ENCODE results near the gene PARP14. TPM values are rescaled to one million over a fixed set of nuclear protein-coding genes. Genes with fewer than 3 reads are reported as not detected.
"Not testable (repeated sequence)": the region's sequence is repeated elsewhere in the genome, so short reads cannot be mapped to it uniquely, and the experiment has no call there.

PARP14 gene, protein sequence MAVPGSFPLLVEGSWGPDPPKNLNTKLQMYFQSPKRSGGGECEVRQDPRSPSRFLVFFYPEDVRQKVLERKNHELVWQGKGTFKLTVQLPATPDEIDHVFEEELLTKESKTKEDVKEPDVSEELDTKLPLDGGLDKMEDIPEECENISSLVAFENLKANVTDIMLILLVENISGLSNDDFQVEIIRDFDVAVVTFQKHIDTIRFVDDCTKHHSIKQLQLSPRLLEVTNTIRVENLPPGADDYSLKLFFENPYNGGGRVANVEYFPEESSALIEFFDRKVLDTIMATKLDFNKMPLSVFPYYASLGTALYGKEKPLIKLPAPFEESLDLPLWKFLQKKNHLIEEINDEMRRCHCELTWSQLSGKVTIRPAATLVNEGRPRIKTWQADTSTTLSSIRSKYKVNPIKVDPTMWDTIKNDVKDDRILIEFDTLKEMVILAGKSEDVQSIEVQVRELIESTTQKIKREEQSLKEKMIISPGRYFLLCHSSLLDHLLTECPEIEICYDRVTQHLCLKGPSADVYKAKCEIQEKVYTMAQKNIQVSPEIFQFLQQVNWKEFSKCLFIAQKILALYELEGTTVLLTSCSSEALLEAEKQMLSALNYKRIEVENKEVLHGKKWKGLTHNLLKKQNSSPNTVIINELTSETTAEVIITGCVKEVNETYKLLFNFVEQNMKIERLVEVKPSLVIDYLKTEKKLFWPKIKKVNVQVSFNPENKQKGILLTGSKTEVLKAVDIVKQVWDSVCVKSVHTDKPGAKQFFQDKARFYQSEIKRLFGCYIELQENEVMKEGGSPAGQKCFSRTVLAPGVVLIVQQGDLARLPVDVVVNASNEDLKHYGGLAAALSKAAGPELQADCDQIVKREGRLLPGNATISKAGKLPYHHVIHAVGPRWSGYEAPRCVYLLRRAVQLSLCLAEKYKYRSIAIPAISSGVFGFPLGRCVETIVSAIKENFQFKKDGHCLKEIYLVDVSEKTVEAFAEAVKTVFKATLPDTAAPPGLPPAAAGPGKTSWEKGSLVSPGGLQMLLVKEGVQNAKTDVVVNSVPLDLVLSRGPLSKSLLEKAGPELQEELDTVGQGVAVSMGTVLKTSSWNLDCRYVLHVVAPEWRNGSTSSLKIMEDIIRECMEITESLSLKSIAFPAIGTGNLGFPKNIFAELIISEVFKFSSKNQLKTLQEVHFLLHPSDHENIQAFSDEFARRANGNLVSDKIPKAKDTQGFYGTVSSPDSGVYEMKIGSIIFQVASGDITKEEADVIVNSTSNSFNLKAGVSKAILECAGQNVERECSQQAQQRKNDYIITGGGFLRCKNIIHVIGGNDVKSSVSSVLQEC (N-terminal part only)
- 24.6 TPM for polyA plus RNA-seq (2012; ENCODE audit: low read depth, missing spikeins)

DNA sequence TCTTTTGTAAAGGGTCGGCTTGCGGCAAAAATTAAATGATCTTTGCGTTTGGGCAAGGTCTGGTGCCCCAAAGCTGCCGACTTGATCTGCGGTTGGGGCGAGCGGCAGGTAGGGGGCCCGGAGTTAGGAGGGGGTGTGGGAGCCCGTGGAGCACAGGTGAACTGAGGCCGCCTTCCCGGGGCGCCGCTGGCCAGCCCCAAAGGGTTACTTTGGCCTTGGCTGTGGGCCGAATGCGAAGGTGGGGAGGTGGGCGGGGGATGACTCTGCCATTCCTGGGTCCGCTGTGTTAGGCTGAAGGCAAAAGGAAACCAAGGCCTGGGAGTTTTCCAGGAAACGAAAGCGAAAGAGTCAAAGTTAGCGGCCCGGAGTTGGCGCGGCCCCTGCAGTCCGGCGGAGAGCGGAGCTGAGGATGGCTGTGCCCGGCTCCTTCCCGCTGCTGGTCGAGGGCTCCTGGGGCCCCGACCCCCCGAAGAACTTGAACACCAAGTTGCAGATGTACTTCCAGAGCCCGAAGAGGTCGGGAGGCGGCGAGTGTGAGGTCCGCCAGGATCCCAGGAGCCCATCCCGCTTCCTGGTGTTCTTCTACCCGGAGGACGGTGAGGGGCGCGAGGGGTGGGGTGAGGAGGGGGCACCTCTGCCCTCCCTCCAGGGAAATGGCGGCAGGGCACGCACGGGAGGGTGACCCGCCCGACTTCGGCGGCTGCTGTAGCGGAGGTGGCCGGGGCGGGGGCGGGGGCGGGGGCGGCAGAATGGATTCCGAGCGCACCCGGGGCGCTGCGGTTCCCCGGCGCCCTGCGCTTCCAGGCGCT, at the start of gene PARP14:
Gene PARP14 (plus strand): TSS at position 365 of the 809 bp plus-strand sequence. CDS start 45 bp downstream, at position 410.
- TF ChIP-seq POLR2A (IDR thresholded peaks at IDR 0.05; ENCODE audit: low read depth, low read length) = peak; percentile 79
- peak; percentile 51; the same call in 1 of the 2 replicates for TF ChIP-seq POU2F2 (IDR thresholded peaks at IDR 0.05; ENCODE audit: low read depth, low read length)
- TF ChIP-seq POLR2AphosphoS5 (IDR thresholded peaks at IDR 0.05; ENCODE audit: low read depth, low read length) = peak; percentile 74
- peak; percentile 63; the same call in 1 of the 2 replicates for TF ChIP-seq TAF1 (IDR thresholded peaks at IDR 0.05; ENCODE audit: low read depth, low read length)
- TF ChIP-seq SPI1 (IDR thresholded peaks at IDR 0.05; ENCODE audit: low read depth, low read length) = no peak
- peak; percentile 34 for TF ChIP-seq PAX5 (IDR thresholded peaks at IDR 0.05; ENCODE audit: insufficient read depth, low read length, severe bottlenecking)
- DNase-seq (ENCODE audit: insufficient read length, low spot score) (peak; percentile 41), FAIRE-seq (peak; percentile 76)

DNA sequence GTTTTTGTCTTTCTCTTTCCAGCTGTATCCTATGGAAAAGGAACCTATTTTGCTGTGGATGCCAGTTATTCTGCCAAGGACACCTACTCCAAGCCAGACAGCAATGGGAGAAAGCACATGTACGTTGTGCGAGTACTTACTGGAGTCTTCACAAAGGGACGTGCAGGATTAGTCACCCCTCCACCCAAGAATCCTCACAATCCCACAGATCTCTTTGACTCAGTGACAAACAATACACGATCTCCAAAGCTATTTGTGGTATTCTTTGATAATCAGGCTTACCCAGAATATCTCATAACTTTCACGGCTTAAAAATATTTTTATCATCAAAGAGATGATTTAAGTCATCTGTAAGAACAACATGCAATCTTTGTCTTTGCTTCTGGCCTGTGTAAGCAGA, 44.9 kb upstream of the PARP14 start:
- DNase-seq (ENCODE audit: insufficient read length, low spot score) (no peak), FAIRE-seq (no peak)
- TF ChIP-seq POLR2A (IDR thresholded peaks at IDR 0.05; ENCODE audit: low read depth, low read length) = no peak
- no peak for TF ChIP-seq POLR2AphosphoS5 (IDR thresholded peaks at IDR 0.05; ENCODE audit: low read depth, low read length)
- TF ChIP-seq TAF1 (IDR thresholded peaks at IDR 0.05; ENCODE audit: low read depth, low read length) = no peak
- TF ChIP-seq POU2F2 (IDR thresholded peaks at IDR 0.05; ENCODE audit: low read depth, low read length) = no peak
- no peak for TF ChIP-seq SPI1 (IDR thresholded peaks at IDR 0.05; ENCODE audit: low read depth, low read length)
- TF ChIP-seq PAX5 (IDR thresholded peaks at IDR 0.05; ENCODE audit: insufficient read depth, low read length, severe bottlenecking) = no peak

DNA sequence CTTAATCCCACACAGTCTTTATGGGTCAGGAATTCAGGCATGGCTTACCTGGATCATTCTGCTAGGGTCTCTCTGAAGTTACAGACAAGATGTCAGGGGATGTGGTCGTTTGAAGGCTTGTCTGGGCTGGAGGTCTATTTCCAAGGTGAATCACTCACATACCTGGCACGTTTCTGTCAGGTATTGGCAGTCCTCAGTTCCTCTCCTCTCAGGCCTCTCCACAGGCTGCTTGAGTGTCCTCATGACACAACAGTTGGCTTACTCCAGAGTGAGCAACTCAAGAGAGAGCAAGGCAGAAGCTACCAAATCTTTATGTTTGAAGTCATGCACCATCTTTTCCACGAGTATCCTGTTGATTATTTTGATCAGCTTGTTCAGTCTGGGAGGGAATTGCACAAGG, 43.9 kb upstream of the PARP14 start:
- no peak for TF ChIP-seq POLR2A (IDR thresholded peaks at IDR 0.05; ENCODE audit: low read depth, low read length)
- no peak for TF ChIP-seq POLR2AphosphoS5 (IDR thresholded peaks at IDR 0.05; ENCODE audit: low read depth, low read length)
- TF ChIP-seq POU2F2 (IDR thresholded peaks at IDR 0.05; ENCODE audit: low read depth, low read length) = no peak
- no peak for TF ChIP-seq TAF1 (IDR thresholded peaks at IDR 0.05; ENCODE audit: low read depth, low read length)
- TF ChIP-seq PAX5 (IDR thresholded peaks at IDR 0.05; ENCODE audit: insufficient read depth, low read length, severe bottlenecking) = no peak
- FAIRE-seq = no peak
- no peak for DNase-seq (ENCODE audit: insufficient read length, low spot score)

DNA sequence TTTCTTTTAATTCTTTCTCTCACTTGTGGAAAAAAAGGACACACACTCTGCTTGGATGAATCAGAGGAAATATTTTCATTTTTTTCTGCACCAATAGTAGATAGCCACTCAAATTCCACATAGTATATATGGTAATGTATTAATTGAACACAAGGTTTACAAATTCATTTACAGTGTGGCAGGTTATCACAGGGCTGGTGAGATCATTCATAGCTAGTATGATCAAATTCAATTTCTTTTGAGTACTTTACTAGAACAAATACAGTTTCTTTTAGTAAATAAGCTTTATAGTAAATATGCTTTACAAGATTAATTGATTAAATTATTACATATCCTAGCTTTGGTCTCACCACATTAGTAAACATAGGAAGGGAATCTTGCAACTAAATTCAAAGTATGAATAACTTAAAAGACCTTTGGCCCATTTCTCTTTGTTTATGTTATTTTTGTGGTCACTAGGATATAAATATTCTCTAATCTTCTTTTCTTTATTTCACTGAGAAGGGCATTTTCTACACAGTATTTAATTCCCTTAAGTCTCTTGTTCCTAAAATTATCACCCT, 40.1 kb upstream of the PARP14 start:
- TF ChIP-seq PAX5 (IDR thresholded peaks at IDR 0.05; ENCODE audit: insufficient read depth, low read length, severe bottlenecking) (no peak), SPI1 (IDR thresholded peaks at IDR 0.05; ENCODE audit: low read depth, low read length) (no peak), POU2F2 (IDR thresholded peaks at IDR 0.05; ENCODE audit: low read depth, low read length) (no peak), TAF1 (IDR thresholded peaks at IDR 0.05; ENCODE audit: low read depth, low read length) (no peak), POLR2A (IDR thresholded peaks at IDR 0.05; ENCODE audit: low read depth, low read length) (no peak)
- FAIRE-seq (no peak), DNase-seq (ENCODE audit: insufficient read length, low spot score) (no peak)

DNA sequence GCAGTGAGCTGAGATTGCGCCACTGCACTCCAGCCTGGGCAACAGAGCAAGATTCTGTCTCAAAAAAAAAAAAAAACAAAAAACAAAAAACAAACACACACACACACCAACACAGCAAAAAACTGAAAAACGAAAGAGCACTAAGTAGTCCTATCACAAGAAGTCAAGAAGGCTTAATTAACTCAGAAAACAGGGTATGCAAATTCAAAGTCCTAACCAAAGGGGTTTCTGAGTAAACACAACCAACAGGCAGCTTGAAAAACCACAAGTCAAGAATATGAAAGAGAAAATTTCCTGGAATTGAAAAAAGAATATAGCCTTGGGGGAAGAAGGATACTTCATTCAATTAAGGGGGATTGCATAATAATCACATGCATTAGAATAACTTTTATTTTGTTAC, 37.7 kb upstream of the PARP14 start:
- no peak for FAIRE-seq
- DNase-seq (ENCODE audit: insufficient read length, low spot score) = no peak
- TF ChIP-seq POU2F2 (IDR thresholded peaks at IDR 0.05; ENCODE audit: low read depth, low read length) = no peak
- TF ChIP-seq POLR2A (IDR thresholded peaks at IDR 0.05; ENCODE audit: low read depth, low read length) = no peak
- TF ChIP-seq TAF1 (IDR thresholded peaks at IDR 0.05; ENCODE audit: low read depth, low read length) = no peak
- TF ChIP-seq PAX5 (IDR thresholded peaks at IDR 0.05; ENCODE audit: insufficient read depth, low read length, severe bottlenecking) = no peak
- no peak for TF ChIP-seq POLR2AphosphoS5 (IDR thresholded peaks at IDR 0.05; ENCODE audit: low read depth, low read length)
- TF ChIP-seq SPI1 (IDR thresholded peaks at IDR 0.05; ENCODE audit: low read depth, low read length) = no peak

DNA sequence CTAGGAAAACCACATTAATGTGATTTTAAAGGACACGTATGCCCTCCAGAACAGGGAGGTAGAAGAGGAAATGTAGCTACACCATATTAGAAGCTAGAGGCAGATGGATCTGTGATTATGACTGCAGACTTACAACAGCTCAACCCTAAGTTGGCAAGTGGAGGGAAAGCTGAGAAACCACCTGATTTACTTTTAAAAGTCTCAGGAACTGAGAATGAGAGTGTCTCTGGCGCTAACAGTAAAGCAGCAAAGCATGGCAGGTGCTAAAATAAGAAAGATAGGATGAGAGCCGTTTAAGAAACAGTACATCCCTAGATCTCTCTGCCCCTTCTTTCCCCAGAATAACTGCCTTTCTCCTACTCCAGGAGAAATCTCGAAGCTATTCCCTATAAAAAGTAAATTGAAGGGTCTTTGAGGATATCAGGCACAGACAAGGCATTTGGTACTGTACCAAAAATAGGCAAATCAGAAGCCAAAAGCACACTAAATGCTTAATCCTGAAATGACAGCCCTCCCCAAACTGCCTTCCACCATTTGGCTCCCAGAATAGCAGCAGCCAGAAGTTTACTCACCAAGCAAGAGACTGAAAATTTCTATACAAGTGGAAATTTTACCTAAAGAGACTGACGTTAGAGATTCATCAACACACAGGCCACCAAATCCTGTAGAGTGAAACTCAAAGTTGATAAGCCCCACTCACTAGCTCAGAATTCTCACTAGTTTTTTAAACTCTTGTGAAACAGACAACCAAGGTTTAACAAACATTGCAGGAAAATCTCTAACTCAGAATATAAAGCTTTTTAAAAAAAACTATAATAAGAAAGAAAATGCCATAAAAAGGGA, 34.3 kb upstream of the PARP14 start:
- DNase-seq (ENCODE audit: insufficient read length, low spot score) = peak; percentile 29
- no peak for TF ChIP-seq TAF1 (IDR thresholded peaks at IDR 0.05; ENCODE audit: low read depth, low read length)
- TF ChIP-seq SPI1 (IDR thresholded peaks at IDR 0.05; ENCODE audit: low read depth, low read length) = peak; percentile 44

DNA sequence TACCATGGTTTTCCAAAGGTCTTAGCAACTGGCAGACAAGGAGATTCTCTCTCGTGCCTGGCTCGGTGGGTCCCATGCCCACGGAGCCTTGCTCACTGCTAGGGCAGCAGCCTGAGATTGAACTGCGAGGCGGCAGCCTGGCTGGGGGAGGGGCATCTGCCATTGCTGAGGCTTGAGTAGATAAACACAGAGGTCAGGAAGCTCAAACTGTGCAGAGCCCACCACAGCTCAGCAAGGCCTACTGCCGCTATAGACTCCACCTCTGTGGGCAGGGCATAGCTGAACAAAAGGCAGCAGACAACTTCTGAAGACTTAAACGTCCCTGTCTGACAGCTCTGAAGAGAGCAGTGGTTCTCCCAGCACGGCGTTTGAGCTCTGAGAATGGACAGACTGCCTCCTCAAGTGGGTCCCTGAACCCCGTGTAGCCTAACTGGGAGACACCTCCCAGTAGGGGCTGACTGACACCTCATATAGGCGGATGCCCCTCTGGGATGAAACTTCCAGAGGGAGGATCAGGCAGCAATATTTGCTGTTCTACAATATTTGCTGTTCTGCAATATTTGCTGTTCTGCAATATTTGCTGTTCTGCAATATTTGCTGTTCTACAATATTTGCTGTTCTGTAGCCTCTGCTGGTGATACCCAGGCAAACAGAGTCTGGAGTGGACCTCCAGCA, 29.3 kb upstream of the PARP14 start:
- not testable (repeated sequence) for FAIRE-seq; DNase-seq (ENCODE audit: insufficient read length, low spot score)

More for the DNA sequence above, 34.3 kb upstream of the PARP14 start:
- FAIRE-seq = peak; percentile 87

DNA sequence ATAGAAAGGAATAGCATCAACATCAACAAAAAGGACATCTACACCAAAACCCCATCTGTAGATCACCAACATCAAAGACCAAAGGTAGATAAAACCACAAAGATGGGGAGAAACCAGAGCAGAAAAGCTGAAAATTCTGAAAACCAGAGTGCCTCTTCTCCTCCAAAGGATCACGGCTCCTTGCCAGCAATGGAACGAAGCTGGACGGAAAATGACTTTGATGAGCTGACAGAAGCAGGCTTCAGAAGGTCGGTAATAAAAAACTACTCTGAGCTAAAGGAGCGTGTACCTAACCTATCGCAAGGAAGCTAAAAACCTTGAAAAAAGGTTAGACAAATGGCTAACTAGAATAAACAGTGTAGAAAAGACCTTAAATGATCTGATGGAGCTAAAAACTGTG, 28.7 kb upstream of the PARP14 start:
- FAIRE-seq; DNase-seq (ENCODE audit: insufficient read length, low spot score): not testable (repeated sequence)

DNA sequence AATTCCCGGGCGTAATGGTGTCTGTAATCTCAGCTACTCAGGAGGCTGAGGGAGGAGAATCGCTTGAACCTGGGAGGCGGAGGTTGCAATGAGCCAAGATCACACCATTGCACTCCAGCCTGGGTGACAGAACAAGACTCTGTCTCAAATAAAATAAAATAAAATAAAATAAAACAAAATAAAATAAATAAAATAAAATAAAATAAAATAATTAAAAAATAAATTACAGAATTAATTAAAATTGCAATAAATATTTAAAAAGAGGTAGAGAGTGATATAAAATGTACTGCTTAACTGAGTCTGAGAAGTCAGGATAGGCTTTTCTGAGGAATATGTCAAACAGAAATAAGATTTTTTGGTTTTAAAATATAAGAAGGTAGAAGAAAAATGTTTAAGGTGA, 22.3 kb upstream of the PARP14 start:
- not testable (repeated sequence) for FAIRE-seq; DNase-seq (ENCODE audit: insufficient read length, low spot score)

Measured in GM12891 (cell line).